ENCODE measurements around the gene PDZD2.

DNA sequence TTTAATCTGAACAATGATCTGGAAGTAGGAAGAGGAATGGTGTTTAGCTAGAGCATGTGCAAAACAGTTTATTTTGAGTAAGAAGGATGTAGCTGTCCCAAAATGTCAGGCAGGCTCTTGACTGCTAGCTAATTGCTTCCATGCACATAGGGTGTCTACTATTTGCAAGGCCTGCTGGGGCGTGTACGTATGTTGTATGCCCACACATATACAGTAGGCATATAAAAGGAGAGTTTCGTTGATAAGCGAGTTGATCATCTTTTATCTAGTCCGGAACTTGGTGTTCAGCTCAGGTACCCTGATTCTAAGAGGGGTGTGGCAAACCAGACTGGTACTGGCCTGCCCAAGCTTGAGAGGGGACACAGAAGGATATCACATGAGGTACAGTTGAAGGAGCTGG, 358.0 kb downstream of the PDZD2 start:
- TF ChIP-seq, protein P1, sequence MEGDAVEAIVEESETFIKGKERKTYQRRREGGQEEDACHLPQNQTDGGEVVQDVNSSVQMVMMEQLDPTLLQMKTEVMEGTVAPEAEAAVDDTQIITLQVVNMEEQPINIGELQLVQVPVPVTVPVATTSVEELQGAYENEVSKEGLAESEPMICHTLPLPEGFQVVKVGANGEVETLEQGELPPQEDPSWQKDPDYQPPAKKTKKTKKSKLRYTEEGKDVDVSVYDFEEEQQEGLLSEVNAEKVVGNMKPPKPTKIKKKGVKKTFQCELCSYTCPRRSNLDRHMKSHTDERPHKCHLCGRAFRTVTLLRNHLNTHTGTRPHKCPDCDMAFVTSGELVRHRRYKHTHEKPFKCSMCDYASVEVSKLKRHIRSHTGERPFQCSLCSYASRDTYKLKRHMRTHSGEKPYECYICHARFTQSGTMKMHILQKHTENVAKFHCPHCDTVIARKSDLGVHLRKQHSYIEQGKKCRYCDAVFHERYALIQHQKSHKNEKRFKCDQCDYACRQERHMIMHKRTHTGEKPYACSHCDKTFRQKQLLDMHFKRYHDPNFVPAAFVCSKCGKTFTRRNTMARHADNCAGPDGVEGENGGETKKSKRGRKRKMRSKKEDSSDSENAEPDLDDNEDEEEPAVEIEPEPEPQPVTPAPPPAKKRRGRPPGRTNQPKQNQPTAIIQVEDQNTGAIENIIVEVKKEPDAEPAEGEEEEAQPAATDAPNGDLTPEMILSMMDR (IDR thresholded peaks at IDR 0.05): no peak
- TF ChIP-seq POLR2A (IDR thresholded peaks at IDR 0.05): no peak

Measured in testis (tissue), 2 donors.